ENCODE results near the gene DPPA3.
"Not testable (repeated sequence)": the region's sequence is repeated elsewhere in the genome, so short reads cannot be mapped to it uniquely, and the experiment has no call there.

Gene DPPA3

GRCh38 chr12:7730984-7731383, 19.8 kb downstream of the DPPA3 start:
- DNase-seq (ENCODE audit: low read depth in 2 of 2) = not testable (repeated sequence)

GRCh38 chr12:7731486-7731885, 20.3 kb downstream of the DPPA3 start:
- no peak for DNase-seq (ENCODE audit: low read depth in 2 of 2)

- DNase-seq (ENCODE audit: low read depth in 2 of 2) = no peak
Observed at GRCh38 chr12:7732993-7733392, 21.8 kb downstream of the DPPA3 start.

- no peak for DNase-seq (ENCODE audit: low read depth in 2 of 2)
Observed at GRCh38 chr12:7747246-7747645, 36.0 kb downstream of the DPPA3 start, which contains the start of gene CLEC4C. Gene CLEC4C (minus strand): TSS chr12:7747375. CDS start chr12:7747348, 27 bp downstream.

- DNase-seq (ENCODE audit: low read depth in 2 of 2) = no peak
Observed at GRCh38 chr12:7748852-7749251, 37.6 kb downstream of the DPPA3 start.

GRCh38 chr12:7749442-7749841, 38.2 kb downstream of the DPPA3 start:
- no peak for DNase-seq (ENCODE audit: low read depth in 2 of 2)

GRCh38 chr12:7750350-7750749, 39.1 kb downstream of the DPPA3 start:
- DNase-seq (ENCODE audit: low read depth in 2 of 2) = no peak

- DNase-seq (ENCODE audit: low read depth in 2 of 2) = no peak
Observed at GRCh38 chr12:7751394-7751793, 40.2 kb downstream of the DPPA3 start.

- DNase-seq (ENCODE audit: low read depth in 2 of 2) = not testable (repeated sequence)
Observed at GRCh38 chr12:7751941-7752922, 41.0 kb downstream of the DPPA3 start.

- DNase-seq (ENCODE audit: low read depth in 2 of 2) = not testable (repeated sequence)
Observed at GRCh38 chr12:7755668-7756067, 44.4 kb downstream of the DPPA3 start.

- DNase-seq (ENCODE audit: low read depth in 2 of 2) = no peak
Observed at GRCh38 chr12:7756993-7757392, 45.8 kb downstream of the DPPA3 start.

GRCh38 chr12:7758766-7759140, 47.5 kb downstream of the DPPA3 start:
- no peak for DNase-seq (ENCODE audit: low read depth in 2 of 2)

All from stimulated activated CD4-positive, alpha-beta T cell treated with anti-CD3 and anti-CD28 coated beads, Interleukin-12 subunit alpha, Interleukin-12 subunit beta, amount 100 ng/mL, for 24 hours (primary cell).